BE2C (cell line): ENCODE measurements around the gene FAM221B. TPM values are rescaled to one million over a fixed set of nuclear protein-coding genes. Genes with fewer than 3 reads are reported as not detected.

Source experiments
- DNase-seq: peaks from one replicate; pipeline ENCODE4 v3.0.0-alpha.2; 2020
- H3K27me3 ChIP-seq: fragments of 250-450 bp; sonication (Bioruptor Pico); 2 replicates; pipeline ENCODE4 v1.5.1; 2020; ENCODE audit warnings: mild to moderate bottlenecking
- H3K36me3 ChIP-seq: fragments of 250-450 bp; sonication (Bioruptor Pico); 2 replicates; pipeline ENCODE4 v1.5.1; 2020; ENCODE audit warnings: mild to moderate bottlenecking
- H3K4me1 ChIP-seq: fragments of 250-450 bp; sonication (Bioruptor Pico); 2 replicates; pipeline ENCODE4 v1.5.1; 2020
- H3K4me3 ChIP-seq: 2 replicates; pipeline ENCODE4 v1.5.1; 2011; ENCODE audit warnings: low read depth, low read length
- H3K9me3 ChIP-seq: fragments of 250-450 bp; sonication (Bioruptor Pico); 2 replicates; pipeline ENCODE4 v1.5.1; 2020
- polyA plus RNA-seq: library from polyadenylated mRNA; unstranded; fragments of >200 nt; gene quantifications from one replicate; pipeline ENCODE4 v1.2.1, GENCODE V29; 2012; ENCODE audit warnings: low read depth, missing spikeins; ENCODE audit not compliant: insufficient read length, insufficient read depth
- TF ChIP-seq, protein P1 (sequence below): IDR thresholded peaks from 2 replicates; pipeline ENCODE4 v1.5.1; 2012; ENCODE audit warnings: mild to moderate bottlenecking, low read depth, low read length

The FAM221B gene, protein sequence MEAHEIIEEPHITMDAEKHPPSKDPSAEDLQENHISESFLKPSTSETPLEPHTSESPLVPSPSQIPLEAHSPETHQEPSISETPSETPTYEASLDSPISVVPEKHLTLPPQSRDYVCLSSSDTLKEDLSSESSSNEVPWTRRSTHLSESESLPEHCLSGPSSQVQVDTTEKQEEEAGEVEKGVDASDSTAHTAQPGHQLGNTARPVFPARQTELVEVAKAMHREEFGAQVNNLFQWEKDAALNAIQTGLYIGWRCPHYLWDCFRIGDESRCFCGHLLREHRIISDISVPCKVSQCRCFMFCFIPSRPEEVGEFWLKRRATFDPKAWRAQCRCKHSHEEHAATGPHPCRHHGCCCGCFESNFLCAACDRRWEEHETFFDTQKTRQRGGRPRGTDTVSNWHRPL
- polyA plus RNA-seq: not detected

DNA sequence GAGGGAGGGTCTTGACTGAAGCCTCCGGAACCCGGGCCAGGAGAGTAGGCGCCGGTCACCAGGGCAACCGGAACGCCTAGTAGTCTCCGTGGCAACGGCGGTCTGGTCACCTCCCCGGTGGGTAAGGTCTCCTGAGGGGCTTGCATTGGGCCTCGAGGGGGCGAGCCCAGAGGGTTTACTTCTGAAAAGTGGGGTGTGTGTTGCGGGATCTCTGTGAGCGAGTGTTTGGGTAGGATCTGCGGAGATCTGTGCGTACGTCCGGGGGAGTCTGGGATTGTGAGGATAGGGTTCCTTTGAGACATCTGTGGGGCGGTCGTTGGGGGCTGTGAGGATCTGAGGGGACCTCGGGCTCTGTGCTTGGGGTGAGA, at the start of gene FAM221B:
FAM221B (minus strand) TSS at position 17 of the 368 bp plus-strand sequence. CDS start 2,571 bp downstream, outside the sequence.
- Histone ChIP-seq H3K27me3 (no peaks in the 10 kb centered on the region), H3K4me3 (peak within 1 kb of the TSS; percentile 65), H3K9me3 (no peaks in the 10 kb centered on the region), H3K4me1 (peaks cover 3% of the 10 kb centered on the region; the same call in 1 of the 2 replicates), H3K36me3 (no peaks in the 10 kb centered on the region)
- peak; percentile 28 for DNase-seq
- TF ChIP-seq, protein P1, sequence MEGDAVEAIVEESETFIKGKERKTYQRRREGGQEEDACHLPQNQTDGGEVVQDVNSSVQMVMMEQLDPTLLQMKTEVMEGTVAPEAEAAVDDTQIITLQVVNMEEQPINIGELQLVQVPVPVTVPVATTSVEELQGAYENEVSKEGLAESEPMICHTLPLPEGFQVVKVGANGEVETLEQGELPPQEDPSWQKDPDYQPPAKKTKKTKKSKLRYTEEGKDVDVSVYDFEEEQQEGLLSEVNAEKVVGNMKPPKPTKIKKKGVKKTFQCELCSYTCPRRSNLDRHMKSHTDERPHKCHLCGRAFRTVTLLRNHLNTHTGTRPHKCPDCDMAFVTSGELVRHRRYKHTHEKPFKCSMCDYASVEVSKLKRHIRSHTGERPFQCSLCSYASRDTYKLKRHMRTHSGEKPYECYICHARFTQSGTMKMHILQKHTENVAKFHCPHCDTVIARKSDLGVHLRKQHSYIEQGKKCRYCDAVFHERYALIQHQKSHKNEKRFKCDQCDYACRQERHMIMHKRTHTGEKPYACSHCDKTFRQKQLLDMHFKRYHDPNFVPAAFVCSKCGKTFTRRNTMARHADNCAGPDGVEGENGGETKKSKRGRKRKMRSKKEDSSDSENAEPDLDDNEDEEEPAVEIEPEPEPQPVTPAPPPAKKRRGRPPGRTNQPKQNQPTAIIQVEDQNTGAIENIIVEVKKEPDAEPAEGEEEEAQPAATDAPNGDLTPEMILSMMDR: no peak

DNA sequence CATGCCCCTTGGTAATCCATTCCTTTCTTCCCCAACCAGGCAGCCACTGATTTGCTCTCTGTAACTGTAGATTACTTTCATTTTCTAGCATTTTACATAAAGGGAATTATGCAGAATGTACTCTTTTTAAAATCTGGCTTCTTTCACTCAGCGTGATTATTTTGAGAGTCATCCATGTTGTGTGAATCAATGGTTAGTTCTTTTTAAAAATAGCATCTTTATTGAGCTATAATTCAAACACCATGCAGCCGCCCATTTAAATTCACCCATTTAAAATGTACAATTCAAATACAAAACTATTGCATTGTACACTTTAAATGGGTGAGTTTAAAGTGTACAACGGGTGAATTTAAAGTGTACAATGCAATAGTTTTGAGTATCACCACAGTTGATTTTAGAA, 44.0 kb upstream of the FAM221B start:
- Histone ChIP-seq H3K27me3 (no peaks in the 10 kb centered on the region), H3K4me3 (no peak overlapping the region), H3K4me1 (no peaks in the 10 kb centered on the region), H3K36me3 (no peaks in the 10 kb centered on the region), H3K9me3 (no peaks in the 10 kb centered on the region)
- DNase-seq: no peak
- TF ChIP-seq, protein P1: no peak

DNA sequence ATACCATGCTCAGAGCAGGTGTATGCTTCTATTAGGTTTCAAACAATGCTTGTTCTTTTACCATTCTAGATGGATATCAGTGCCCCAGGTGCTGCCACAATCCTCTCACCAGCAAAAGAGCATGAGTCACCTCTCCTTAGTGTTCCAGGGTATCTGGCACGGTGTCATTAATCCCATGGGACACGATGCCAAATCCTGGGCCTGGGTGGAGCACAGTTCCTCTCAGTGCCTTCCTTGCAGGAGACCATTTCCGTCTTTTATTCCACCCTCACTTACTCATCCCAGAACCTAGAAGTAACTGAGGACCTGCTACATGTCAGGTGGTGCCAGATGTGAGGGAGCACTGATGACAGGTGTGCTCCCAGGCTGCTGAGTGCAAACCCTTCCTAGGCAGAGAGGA, 43.0 kb upstream of the FAM221B start:
- no peaks in the 10 kb centered on the region for H3K36me3 ChIP-seq
- no peaks in the 10 kb centered on the region for H3K9me3 ChIP-seq
- no peaks in the 10 kb centered on the region for H3K4me1 ChIP-seq
- TF ChIP-seq, protein P1: no peak
- DNase-seq: peak; percentile 61
- H3K27me3 ChIP-seq: no peaks in the 10 kb centered on the region
- H3K4me3 ChIP-seq: no peak overlapping the region

DNA sequence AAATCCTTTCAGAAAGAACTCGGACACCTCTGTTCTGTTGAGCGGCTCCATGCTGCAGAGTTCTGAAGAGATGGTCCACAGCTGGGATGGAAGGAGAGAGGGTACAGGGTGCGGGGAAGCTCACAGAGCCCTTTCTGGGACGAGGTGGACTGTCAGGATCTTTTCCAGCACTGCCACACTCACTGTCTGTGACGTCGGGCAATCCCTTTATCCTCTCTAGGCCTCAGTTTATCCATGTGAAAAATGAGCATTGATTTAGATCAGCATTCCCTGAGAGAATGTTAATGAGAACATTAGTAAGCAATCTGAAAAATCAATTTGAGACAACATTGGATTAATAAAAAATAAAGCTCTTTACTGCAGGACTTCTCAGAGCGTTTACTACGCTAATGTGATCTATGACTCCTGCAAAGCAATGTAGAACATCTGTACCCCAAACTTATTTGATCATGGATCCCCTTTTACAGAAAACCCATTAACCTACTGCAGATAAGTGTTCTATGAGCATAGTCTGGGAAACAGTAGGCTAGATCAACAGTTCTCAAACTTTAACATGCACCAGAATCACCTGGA, 41.9 kb upstream of the FAM221B start, which contains the start of gene OR13J1:
OR13J1 (minus strand) TSS at position 51 of the 573 bp plus-strand sequence; CDS start at position 51, 0 bp downstream.
- DNase-seq: no peak
- Histone ChIP-seq H3K4me1 (no peaks in the 10 kb centered on the region), H3K4me3 (no peak within 1 kb of the TSS), H3K27me3 (no peaks in the 10 kb centered on the region), H3K36me3 (no peaks in the 10 kb centered on the region), H3K9me3 (no peaks in the 10 kb centered on the region)
- TF ChIP-seq, protein P1: no peak

DNA sequence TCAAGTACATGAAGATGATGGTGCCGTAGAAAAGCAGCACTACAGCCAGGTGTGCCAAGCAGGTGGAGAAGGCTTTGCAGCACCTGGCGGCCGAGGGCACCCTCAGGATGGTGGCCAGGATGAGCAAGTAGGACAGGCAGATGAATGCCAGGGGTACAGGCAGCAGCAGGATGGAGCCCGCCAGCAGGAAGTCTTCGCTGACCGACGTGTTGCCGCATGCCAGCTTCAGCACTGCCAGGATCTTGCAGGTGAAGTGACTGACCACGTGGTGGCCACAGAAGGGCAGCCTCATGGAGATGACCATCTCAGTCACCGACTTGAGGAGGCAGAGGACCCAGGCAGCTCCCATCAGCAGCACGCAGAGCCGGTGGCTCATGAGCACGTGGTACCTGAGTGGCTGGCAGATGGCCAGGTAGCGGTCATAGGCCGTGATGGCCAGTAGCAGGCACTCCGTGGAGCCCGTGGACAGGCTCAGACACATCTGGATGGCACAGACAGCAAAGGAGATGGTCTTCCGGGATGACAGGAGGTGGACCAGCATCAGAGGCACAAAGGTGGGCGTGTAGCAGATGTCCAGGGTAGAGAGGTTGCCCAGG, 41.2 kb upstream of the FAM221B start:
- TF ChIP-seq, protein P1: no peak
- no peaks in the 10 kb centered on the region for H3K9me3 ChIP-seq
- H3K36me3 ChIP-seq: no peaks in the 10 kb centered on the region
- DNase-seq: no peak
- no peaks in the 10 kb centered on the region for H3K27me3 ChIP-seq
- H3K4me3 ChIP-seq: no peak overlapping the region
- H3K4me1 ChIP-seq: no peaks in the 10 kb centered on the region
